GM18868 (cell line): ENCODE measurements around the gene SATB1.
"Not testable (repeated sequence)": the region's sequence is repeated elsewhere in the genome, so short reads cannot be mapped to it uniquely, and the experiment has no call there.

Experiments used
- ATAC-seq: cut with Tn5 transposase; IDR thresholded peaks from one replicate; pipeline ENCODE4 v1.9.1; 2021; ENCODE audit warnings: mild to moderate bottlenecking, moderate library complexity; ENCODE audit not compliant: unreplicated experiment

Gene SATB1

GRCh38 chr3:18355832-18356231, 69.3 kb downstream of the SATB1 start:
- no peak for ATAC-seq

DNA sequence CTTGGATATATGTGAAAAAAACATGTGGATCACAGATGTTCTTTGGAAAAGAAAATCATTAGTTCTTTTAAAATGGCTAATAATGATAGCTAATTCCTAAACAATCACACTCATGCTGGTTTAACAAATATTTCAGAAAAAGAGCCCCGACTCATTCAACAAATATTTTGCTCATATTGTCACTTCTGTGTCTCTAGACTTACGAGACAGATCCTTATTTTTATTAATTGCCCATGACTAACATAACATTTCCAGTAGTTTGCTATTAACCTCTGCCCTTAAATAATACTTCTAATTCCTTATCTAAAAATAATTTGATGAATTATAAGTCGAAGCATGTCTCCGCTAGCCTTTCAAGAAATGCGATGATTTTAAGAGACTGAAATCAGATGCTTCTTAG, 70.4 kb downstream of the SATB1 start:
- no peak for ATAC-seq

- no peak for ATAC-seq
Observed at GRCh38 chr3:18351823-18352744, 73.1 kb downstream of the SATB1 start.

DNA sequence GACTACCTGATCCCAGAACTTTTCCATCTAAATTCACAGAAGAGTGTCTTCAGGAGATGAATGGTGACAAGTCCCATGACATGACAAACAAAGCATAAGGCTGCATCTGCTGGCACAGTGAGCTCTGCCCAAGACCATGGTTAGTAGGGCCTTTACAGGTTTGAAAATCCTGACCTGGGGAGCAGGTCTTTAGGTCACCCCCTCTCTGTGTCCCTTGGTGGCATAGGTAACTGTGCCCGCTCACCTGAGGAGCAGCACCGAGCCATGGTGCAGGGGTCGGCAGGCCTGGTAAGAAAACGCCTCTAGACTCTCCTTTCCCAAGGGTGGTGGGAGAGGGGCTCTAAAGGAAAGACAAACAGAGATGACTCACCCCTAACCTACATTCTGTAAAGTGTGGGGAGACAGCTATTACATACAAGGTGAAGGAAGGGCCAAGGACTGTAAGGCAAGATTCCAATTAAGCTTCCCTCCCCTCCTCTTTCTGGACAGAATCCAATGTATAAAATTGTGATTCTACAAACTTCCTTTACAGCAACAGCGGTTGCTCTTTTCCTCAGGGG, 74.0 kb downstream of the SATB1 start:
- ATAC-seq = no peak

- ATAC-seq = no peak
Observed at GRCh38 chr3:18349197-18349798, 75.8 kb downstream of the SATB1 start.

DNA sequence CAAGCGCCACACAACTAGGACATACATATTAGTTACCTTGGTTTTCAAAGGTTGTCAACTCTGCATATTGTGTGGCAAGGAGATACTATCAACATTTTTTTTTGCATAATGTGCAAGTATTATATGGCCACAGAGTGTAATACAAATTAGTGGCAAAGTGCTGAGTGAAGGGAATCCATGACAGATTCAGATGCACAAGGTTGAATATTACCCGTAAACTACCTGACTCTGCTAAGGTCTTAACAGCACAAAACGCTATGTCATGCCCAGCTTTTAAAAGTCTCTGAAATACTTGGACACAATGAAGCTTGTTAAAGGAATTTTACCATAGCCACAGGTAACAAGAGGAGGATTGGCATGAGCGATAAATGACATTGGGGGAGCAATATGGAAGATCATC, 79.0 kb downstream of the SATB1 start:
- no peak for ATAC-seq

GRCh38 chr3:18345015-18345367, 80.1 kb downstream of the SATB1 start:
- ATAC-seq = no peak

DNA sequence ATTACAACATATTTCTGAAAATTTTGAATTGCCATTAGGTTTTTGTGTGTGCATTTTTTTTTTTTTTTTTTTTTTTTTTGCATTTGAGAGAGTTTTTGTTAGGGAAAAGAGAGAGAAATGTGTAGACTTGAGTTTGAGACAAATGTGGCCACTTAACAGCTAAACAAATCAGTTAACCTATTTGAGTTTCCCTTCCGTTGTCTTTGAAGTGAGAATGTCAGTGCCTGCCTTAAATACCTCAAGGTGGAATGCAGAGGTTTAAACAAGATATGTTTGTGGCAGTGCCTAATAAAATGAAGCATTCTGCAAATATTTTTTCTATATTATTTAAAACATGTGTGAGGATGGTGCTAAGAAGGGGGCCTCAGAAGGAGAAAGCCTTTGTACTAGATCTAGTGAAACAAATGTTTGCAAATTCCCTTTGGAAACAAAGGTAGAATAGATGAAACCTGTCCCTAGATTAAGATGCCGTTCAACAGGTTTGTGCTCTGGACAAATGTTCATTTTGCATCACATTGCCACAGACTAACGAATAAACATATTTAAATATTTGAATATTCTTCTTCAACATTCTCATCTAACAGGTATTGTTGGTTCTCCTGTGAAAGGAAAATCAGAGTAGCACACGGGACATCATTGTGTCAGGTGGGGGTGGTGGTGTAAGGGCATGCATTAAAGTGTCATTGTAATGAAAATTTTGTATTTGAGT, 80.7 kb downstream of the SATB1 start:
- no peak for ATAC-seq

DNA sequence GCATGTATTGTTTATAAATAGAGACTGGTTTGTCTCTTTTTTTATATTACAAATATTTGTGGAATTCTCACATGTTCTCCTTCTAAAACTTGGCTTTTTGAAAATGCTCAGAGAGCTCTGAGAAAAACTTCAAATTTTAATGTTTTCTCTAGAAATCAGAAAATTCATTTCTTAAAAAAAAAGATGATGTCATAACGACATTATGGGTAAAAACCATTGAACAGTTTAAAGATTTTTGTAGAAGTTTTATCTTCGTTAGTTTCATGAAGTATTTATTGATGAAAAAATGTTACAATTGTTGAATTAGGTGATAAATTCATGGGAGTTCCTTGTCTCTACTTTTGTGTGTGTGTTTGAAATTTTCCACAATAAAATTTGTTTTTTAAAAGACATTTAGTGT, 81.3 kb downstream of the SATB1 start:
- ATAC-seq = no peak

DNA sequence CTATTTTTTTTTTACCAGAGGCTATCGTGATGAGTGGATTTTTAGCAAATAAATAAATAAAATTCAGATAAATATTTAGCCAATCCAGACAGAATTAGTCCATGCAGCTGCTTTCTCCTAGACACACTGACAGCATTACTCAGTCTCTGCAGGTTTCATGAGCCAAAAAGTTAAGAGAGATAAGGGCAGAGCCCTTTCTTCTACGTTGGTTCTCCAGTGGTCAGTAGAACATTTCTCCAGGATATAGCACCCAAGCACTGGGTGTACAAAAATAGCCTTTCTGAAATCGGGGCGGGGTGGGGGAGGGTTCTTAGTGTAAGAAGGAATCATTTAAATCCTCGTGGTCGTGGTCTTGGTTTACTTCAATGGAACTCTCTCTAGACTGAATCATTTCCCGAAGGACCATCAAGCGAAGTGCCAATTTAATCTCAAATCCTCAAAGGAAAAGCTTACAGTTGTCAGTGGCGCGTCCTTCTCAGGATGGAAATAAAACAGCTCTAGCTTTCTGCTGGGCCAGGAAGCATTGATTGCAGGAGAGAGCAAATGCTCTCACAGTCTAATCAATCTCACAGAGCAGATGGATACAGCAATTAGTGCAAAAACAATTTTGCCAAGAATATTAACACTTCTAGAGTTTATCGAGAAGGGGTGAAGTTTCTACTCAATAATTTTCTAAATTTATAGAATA, 86.2 kb downstream of the SATB1 start:
- no peak for ATAC-seq

GRCh38 chr3:18337231-18337630, 87.9 kb downstream of the SATB1 start:
- ATAC-seq = no peak

GRCh38 chr3:18334837-18335601, 90.1 kb downstream of the SATB1 start:
- ATAC-seq = no peak

- ATAC-seq = not testable (repeated sequence)
Observed at GRCh38 chr3:18330772-18331441, 94.2 kb downstream of the SATB1 start.

DNA sequence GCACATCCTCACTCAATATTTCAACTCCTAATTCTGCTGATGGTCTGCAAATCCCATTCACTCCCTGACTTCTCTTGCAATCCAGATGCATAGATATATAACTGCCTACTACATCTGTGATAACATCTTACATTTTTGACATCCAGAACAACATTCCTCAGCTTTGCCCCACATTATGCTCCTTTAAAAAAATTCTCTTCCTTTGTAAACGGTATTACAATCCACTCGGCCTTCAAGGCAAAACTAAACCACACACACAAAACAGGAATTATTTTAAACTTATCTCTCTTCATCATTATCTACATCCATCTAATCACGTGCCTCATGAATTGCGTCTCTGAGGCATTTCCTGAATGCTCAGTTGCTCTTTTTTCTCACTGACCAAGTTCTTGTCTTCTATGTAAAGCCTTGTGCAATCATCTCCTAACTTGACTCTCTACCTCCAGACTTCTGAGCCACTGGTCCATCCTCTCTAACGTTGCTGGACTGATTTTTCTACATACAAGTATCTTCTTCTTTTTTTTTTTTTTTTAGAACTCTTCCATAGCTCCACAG, 117.0 kb downstream of the SATB1 start:
- no peak for ATAC-seq

DNA sequence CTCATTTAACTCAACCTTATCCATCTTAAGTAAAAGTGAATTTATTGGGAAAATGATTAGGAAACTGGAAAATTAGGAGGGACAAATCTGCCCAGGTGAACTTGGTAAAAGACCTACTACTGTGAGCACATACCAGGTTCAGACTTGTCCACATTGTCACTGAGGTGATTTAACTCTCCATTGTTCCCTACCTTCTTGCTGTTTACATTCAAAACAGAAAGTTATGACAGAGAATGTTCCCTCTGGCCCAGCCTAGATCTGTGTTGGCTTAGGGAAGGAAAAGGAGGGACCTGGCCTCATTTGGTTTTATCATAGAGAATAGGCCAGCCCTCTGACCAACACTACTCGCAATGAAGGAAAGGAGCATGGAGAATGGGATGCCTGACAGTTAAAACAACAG, 117.6 kb downstream of the SATB1 start:
- no peak for ATAC-seq

GRCh38 chr3:18302517-18302916, 122.6 kb downstream of the SATB1 start:
- ATAC-seq = no peak

GRCh38 chr3:18301781-18302180, 123.4 kb downstream of the SATB1 start:
- ATAC-seq = no peak

- ATAC-seq = no peak
Observed at GRCh38 chr3:18300916-18301315, 124.2 kb downstream of the SATB1 start.

- ATAC-seq = no peak
Observed at GRCh38 chr3:18297126-18297525, 128.0 kb downstream of the SATB1 start.
